Trophoblast cell (in vitro differentiated cells and primary cell): ENCODE data around the gene PCDHGB2.
A peak's percentile ranks its signal among the peaks of the same experiment; 100 is the strongest.

Experiments used
- DNase-seq, 2 donors: peaks; one replicate each; pipeline ENCODE4 v3.0.0-alpha.2; 2016
- H2AFZ ChIP-seq: 2 replicates; pipeline ENCODE4 v1.6.1; 2013; ENCODE audit warnings: low read length, moderate library complexity, mild to moderate bottlenecking; ENCODE audit not compliant: insufficient read depth, poor library complexity
- H2AK5ac ChIP-seq: 2 replicates; pipeline ENCODE4 v1.6.1; 2013; ENCODE audit warnings: mild to moderate bottlenecking, low read length
- H2BK120ac ChIP-seq: 2 replicates; pipeline ENCODE4 v1.6.1; 2013; ENCODE audit warnings: low read length, mild to moderate bottlenecking, moderate library complexity; ENCODE audit not compliant: insufficient read depth, poor library complexity
- H2BK12ac ChIP-seq: 2 replicates; pipeline ENCODE4 v1.6.1; 2013; ENCODE audit warnings: mild to moderate bottlenecking, low read length, moderate library complexity
- H2BK5ac ChIP-seq: 2 replicates; pipeline ENCODE4 v1.6.1; 2013; ENCODE audit warnings: low read length, low read depth, moderate library complexity, mild to moderate bottlenecking; ENCODE audit not compliant: poor library complexity
- H3K14ac ChIP-seq: 2 replicates; pipeline ENCODE4 v1.6.1; 2013; ENCODE audit warnings: mild to moderate bottlenecking, low read length
- H3K18ac ChIP-seq: 2 replicates; pipeline ENCODE4 v1.6.1; 2013; ENCODE audit warnings: mild to moderate bottlenecking, low read length
- H3K23ac ChIP-seq: 2 replicates; pipeline ENCODE4 v1.6.1; 2013; ENCODE audit warnings: low read length
- H3K27ac ChIP-seq: 2 replicates; pipeline ENCODE4 v1.5.1; 2013; ENCODE audit warnings: low read depth, mild to moderate bottlenecking, inconsistent platforms, low read length, moderate library complexity
- H3K27me3 ChIP-seq: 2 replicates; pipeline ENCODE4 v1.6.1; 2013; ENCODE audit warnings: inconsistent platforms, mild to moderate bottlenecking, low read length, moderate library complexity; ENCODE audit not compliant: insufficient read depth
- H3K36me3 ChIP-seq, 2 experiments: 1 replicate in 1 of 2; 2 replicates in 1 of 2; pipeline ENCODE4 v1.6.1; 2013; ENCODE audit warnings: low read length in 2 of 2, mild to moderate bottlenecking in 2 of 2, moderate library complexity in 1 of 2; ENCODE audit not compliant: insufficient read depth in 2 of 2, control insufficient read depth in 1 of 2
- H3K4ac ChIP-seq: 2 replicates; pipeline ENCODE4 v1.6.1; 2013; ENCODE audit warnings: low read depth, mild to moderate bottlenecking, low read length, moderate library complexity
- H3K4me1 ChIP-seq, 2 experiments: 1 replicate in 1 of 2; 2 replicates in 1 of 2; pipeline ENCODE4 v1.6.1; 2013; ENCODE audit warnings: low read length in 2 of 2, mild to moderate bottlenecking in 2 of 2, moderate library complexity in 1 of 2; ENCODE audit not compliant: insufficient read depth in 2 of 2, control insufficient read depth in 1 of 2
- H3K4me2 ChIP-seq: 2 replicates; pipeline ENCODE4 v1.6.1; 2013; ENCODE audit warnings: inconsistent platforms, mild to moderate bottlenecking, low read length, moderate library complexity
- H3K4me3 ChIP-seq: 2 replicates; pipeline ENCODE4 v1.5.1; 2013; ENCODE audit warnings: mild to moderate bottlenecking, low read depth, low read length, inconsistent platforms
- H3K79me1 ChIP-seq: one replicate; pipeline ENCODE4 v1.6.1; 2013; ENCODE audit warnings: low read length
- H3K79me2 ChIP-seq: 2 replicates; pipeline ENCODE4 v1.6.1; 2013; ENCODE audit warnings: low read length, mild to moderate bottlenecking; ENCODE audit not compliant: control insufficient read depth, insufficient read depth, poor library complexity
- H3K9ac ChIP-seq: 2 replicates; pipeline ENCODE4 v1.6.1; 2013; ENCODE audit warnings: mild to moderate bottlenecking, low read length
- H3K9me3 ChIP-seq: 2 replicates; pipeline ENCODE4 v1.6.1; 2013; ENCODE audit warnings: low read depth, mild to moderate bottlenecking, control low read depth, inconsistent platforms, low read length; ENCODE audit not compliant: insufficient read depth
- H4K12ac ChIP-seq: 2 replicates; pipeline ENCODE4 v1.6.1; 2013; ENCODE audit warnings: low read depth, mild to moderate bottlenecking, low read length, moderate library complexity
- H4K8ac ChIP-seq: 2 replicates; pipeline ENCODE4 v1.6.1; 2013; ENCODE audit warnings: low read depth, mild to moderate bottlenecking, low read length, moderate library complexity
- H4K91ac ChIP-seq: one replicate; pipeline ENCODE4 v1.6.1; 2013; ENCODE audit warnings: low read depth, mild to moderate bottlenecking, low read length, moderate library complexity
- WGBS: extraction: QIAGEN DNeasy Blood & Tissue Kit; methylation state at CpG from one replicate; pipeline ENCODE4 v1.1.7; 2013; ENCODE audit warnings: missing lambda C conversion rate; ENCODE audit not compliant: insufficient read length, insufficient coverage; ENCODE audit errors: extremely low coverage; 5-methylcytosine and 5-hydroxymethylcytosine counted together

PCDHGB2 gene

GRCh38 chr5:141319699-141320098 lies 40.1 kb upstream of the PCDHGB2 start:
- Histone ChIP-seq H4K91ac (no peak overlapping the region), H3K23ac (no peak overlapping the region), H3K4me1 (peaks cover 2 to 5% of the 10 kb centered on the region in 2 experiments), H4K12ac (no peak overlapping the region), H3K4me2 (peak overlapping the region; percentile 59), H3K79me2 (peaks cover 4% of the 10 kb centered on the region), H2BK120ac (no peak overlapping the region), H3K79me1 (peaks cover 6% of the 10 kb centered on the region), H3K27ac (no peak overlapping the region), H2AFZ (no peak overlapping the region), H3K36me3 (peaks cover 5 to 11% of the 10 kb centered on the region in 2 experiments), H3K9me3 (peaks cover 3% of the 10 kb centered on the region), H3K4ac (peak overlapping the region; percentile 77), H3K4me3 (peak overlapping the region; percentile 57), H2BK5ac (no peak overlapping the region), H3K9ac (no peak overlapping the region), H4K8ac (no peak overlapping the region), H3K27me3 (no peaks in the 10 kb centered on the region), H3K18ac (no peak overlapping the region), H2AK5ac (no peak overlapping the region), H3K14ac (no peak overlapping the region), H2BK12ac (no peak overlapping the region)
- WGBS, result no CpG with 5 or more reads among the region's 5 CpGs
- no peak for DNase-seq

GRCh38 chr5:141320225-141321169 lies 39.3 kb upstream of the PCDHGB2 start, which contains the start of gene TAF7:
TSS of gene TAF7 (minus strand) at chr5:141320784. CDS start at chr5:141320044, 740 bp downstream.
- Histone ChIP-seq H3K79me2 (peaks cover 4% of the 10 kb centered on the region), H2BK12ac (no peak within 1 kb of the TSS)
- no CpG with 5 or more reads among the region's 67 CpGs for WGBS

GRCh38 chr5:141322261-141322660 lies 37.5 kb upstream of the PCDHGB2 start:
- Histone ChIP-seq H2BK120ac (no peak overlapping the region), H3K18ac (no peak overlapping the region), H4K91ac (no peak overlapping the region), H3K4me3 (no peak overlapping the region), H2AK5ac (no peak overlapping the region), H4K8ac (no peak overlapping the region), H3K4me1 (peaks cover 2 to 5% of the 10 kb centered on the region in 2 experiments), H3K4me2 (no peak overlapping the region), H3K23ac (no peak overlapping the region), H2AFZ (no peak overlapping the region), H3K4ac (no peak overlapping the region), H2BK12ac (no peak overlapping the region), H2BK5ac (no peak overlapping the region), H3K9ac (no peak overlapping the region), H3K27ac (no peak overlapping the region), H3K9me3 (peaks cover 3% of the 10 kb centered on the region), H3K14ac (no peak overlapping the region), H3K27me3 (no peaks in the 10 kb centered on the region), H4K12ac (no peak overlapping the region), H3K79me1 (peaks cover 6% of the 10 kb centered on the region), H3K79me2 (peaks cover 4% of the 10 kb centered on the region), H3K36me3 (peaks cover 2 to 9% of the 10 kb centered on the region in 2 experiments)
- DNase-seq, result no peak
- no CpG with 5 or more reads among the region's 3 CpGs for WGBS

More at GRCh38 chr5:141320225-141321169, 39.3 kb upstream of the PCDHGB2 start, which contains the start of gene TAF7:
- H3K9ac ChIP-seq, result peak within 1 kb of the TSS; percentile 84
- peak within 1 kb of the TSS; percentile 91 for H4K12ac ChIP-seq
- H4K8ac ChIP-seq, result peak within 1 kb of the TSS; percentile 97
- H3K4me2 ChIP-seq, result peak within 1 kb of the TSS; percentile 86
- H2AK5ac ChIP-seq, result peak within 1 kb of the TSS; percentile 32
- peaks cover 6% of the 10 kb centered on the region for H3K79me1 ChIP-seq
- H3K36me3 ChIP-seq, result peaks cover 5 to 9% of the 10 kb centered on the region in 2 experiments
- peak within 1 kb of the TSS; percentile 83 for H3K14ac ChIP-seq
- peaks cover 2 to 5% of the 10 kb centered on the region in 2 experiments for H3K4me1 ChIP-seq
- H3K4ac ChIP-seq, result peak within 1 kb of the TSS; percentile 77
- DNase-seq, result peak; percentile 94 to 100
- peak within 1 kb of the TSS; percentile 82 for H2BK5ac ChIP-seq
- peak within 1 kb of the TSS; percentile 85 for H3K18ac ChIP-seq
- H3K27ac ChIP-seq, result peak within 1 kb of the TSS; percentile 88
- H3K23ac ChIP-seq, result no peak within 1 kb of the TSS
- H3K9me3 ChIP-seq, result peaks cover 3% of the 10 kb centered on the region
- no peaks in the 10 kb centered on the region for H3K27me3 ChIP-seq
- peak within 1 kb of the TSS; percentile 84 for H3K4me3 ChIP-seq
- H2BK120ac ChIP-seq, result peak within 1 kb of the TSS; percentile 49
- H2AFZ ChIP-seq, result peak within 1 kb of the TSS; percentile 57
- peak within 1 kb of the TSS; percentile 81 for H4K91ac ChIP-seq

- Histone ChIP-seq H3K27me3 (no peaks in the 10 kb centered on the region), H4K12ac (no peak overlapping the region), H3K79me2 (no peaks in the 10 kb centered on the region), H3K79me1 (no peaks in the 10 kb centered on the region), H2BK5ac (no peak overlapping the region), H3K23ac (no peak overlapping the region), H3K18ac (no peak overlapping the region), H3K4me3 (no peak overlapping the region), H3K4ac (no peak overlapping the region), H4K91ac (no peak overlapping the region), H3K36me3 (peaks cover 0 to under 1% of the 10 kb centered on the region in 2 experiments), H3K27ac (no peak overlapping the region), H4K8ac (no peak overlapping the region), H2AK5ac (no peak overlapping the region), H2AFZ (no peak overlapping the region), H3K4me2 (peak overlapping the region; percentile 55), H2BK120ac (no peak overlapping the region), H3K14ac (no peak overlapping the region), H2BK12ac (no peak overlapping the region), H3K9me3 (peaks cover 14% of the 10 kb centered on the region), H3K4me1 (peaks cover 0 to 1% of the 10 kb centered on the region in 2 experiments), H3K9ac (no peak overlapping the region)
- WGBS, result no CpG with 5 or more reads among the region's 27 CpGs
- peak; percentile 37 to 46 for DNase-seq
These were observed 33.5 kb upstream of the PCDHGB2 start for GRCh38 chr5:141326088-141326854.
